A172 (cell line): ENCODE measurements around the gene JARID2. TPM values are rescaled to one million over a fixed set of nuclear protein-coding genes. Genes with fewer than 3 reads are reported as not detected.
A peak's percentile ranks its signal among the peaks of the same experiment; 100 is the strongest.

Experiments used
- DNase-seq: peaks from one replicate; pipeline ENCODE4 v3.0.0-alpha.2; 2015; ENCODE audit warnings: low spot score
- total RNA-seq: library from RNA; depleted of rRNA; stranded (reverse); fragments of >200 nt; shearing (Covaris generic); gene quantifications from 2 replicates; pipeline ENCODE4 v1.2.3, GENCODE V29; 2014

Gene JARID2
- total RNA-seq, 1 experiment from 2014 or later: 5.4 TPM

DNA sequence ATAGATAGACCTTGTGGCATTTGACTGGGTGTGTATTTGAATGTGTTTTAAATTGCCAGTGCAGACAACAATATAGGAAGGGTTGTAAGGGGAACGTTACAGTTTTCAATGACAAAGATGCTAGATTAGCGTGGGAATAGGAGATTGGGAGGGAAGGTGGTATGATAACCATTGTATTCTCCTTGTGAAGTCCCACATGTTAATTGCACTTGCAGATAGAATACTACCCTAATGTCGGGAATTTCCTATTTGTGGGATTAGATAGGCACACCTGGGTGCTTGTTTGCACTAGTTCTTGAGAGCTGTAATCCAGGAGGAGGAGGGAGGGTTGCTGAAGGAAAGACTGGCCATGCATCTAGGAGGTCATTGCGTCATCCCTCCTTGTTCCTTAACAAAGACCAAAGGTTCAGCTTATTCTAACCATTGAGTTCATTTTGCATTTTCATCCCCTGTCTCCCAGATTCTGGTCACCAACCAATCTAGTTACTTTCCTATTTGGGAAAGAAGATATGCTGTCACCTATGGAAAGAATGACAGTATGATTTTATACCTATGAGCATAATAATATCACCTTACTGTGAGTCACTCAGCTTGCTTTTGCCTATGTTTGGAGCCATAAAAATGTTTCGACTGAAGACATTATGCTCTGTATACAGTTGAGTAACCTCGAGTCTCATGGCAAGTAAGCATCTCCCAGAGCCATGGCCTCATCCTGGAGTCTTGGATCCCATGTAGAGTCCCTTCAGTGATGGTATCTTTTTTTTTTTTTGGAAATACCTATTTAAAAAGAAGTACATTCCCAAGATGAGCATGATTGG is 215.5 kb downstream of the JARID2 start:
- DNase-seq: no peak

DNA sequence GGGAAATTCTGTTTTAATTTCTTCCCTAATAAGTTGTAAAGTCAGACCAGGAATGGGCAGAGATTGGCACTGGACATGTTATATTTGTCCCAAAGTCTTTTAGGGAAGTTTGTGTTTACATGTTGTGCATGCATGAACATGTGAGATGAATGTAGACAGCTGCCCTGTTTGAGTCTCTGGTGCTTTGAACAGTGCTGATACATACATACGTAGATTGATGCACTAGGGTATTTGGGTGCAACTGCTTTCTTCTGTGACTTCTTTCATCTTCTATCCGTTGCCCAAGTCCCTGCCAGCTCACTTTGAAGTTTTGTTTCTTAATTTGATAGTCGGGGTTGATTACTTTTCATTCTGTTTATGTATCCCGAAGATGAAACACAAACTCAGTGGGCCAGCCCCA is 216.4 kb downstream of the JARID2 start:
- DNase-seq: no peak

DNA sequence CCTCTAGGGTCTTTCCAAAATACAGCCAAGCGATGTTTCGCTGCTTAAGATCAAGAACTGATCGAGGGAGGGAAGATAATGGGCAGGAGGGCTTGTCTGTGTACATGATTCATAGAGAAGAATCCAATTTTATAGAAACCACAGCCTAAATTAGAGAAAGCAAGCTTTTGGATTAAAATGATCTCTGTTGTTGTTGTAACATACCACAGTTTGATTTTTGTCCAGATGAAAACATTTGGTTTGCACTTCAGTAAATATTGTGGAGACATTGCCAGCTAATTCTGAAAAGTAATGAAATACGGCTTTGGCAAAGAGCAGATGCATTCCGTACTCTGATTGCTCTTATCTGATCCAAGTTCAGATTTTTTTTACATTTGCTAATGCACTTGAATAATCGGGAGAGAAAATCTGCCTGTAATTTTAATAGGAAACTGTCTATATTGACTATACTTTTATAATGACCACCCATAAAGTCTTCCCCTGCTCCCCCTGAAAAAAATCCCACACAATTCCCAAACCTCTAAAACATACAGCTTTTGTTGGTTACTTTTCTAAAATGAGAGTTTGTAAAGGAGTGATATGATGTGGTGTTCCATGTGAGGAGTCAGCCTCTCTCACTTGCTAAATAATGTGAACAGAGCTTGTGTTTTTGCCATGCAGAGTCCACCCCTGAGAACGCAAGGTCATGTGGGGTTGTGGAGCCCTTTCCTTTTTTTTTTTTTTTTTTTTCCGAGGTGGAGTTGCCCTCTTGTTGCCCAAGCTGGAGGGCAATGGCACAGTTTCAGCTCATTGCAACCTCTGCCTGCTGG is 217.1 kb downstream of the JARID2 start:
- peak; percentile 22 for DNase-seq

DNA sequence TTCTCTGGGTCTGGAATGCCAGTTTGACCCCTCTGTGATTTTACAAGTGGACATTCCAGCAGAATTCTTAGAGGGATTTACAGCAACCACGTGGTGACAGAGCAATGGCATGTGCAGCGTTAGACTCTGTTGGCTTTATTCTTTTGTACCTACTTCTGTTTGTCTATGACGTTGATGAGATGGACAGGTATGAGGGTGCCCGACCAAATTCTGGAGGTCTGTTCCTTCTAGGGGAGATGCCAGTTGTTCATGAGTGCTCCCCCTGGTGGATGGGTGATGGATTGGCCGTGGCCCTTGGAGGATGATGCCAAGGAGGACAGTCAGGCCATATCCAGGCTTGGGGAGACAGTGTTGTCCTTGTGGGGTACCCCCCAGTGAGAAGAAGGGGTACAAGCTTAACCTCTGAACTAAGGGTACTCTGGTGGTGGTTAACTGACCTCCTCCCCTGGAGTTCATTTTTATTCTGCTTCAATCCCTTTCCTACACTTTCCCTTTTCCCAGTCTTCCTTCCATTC is 218.4 kb downstream of the JARID2 start:
- DNase-seq: peak; percentile 21

DNA sequence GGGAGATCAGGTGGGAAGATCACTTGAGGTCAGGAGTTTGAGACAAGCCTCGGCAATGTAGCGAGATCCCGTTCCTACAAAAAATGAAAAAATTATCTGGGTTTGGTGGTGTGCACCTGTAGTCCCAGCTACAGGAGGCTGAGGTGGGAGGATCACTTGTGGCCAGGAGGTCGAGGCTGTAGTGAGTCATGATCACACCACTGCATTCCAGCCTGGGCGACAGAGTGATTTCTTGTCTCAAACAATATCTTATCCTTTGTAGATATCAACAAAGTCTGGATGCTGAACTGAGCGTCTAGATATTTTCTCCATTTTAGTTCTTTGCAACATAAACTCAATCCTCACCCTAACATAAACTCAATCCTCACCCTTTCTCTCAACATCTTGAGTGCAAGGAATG is 219.3 kb downstream of the JARID2 start:
- DNase-seq: peak; percentile 10

DNA sequence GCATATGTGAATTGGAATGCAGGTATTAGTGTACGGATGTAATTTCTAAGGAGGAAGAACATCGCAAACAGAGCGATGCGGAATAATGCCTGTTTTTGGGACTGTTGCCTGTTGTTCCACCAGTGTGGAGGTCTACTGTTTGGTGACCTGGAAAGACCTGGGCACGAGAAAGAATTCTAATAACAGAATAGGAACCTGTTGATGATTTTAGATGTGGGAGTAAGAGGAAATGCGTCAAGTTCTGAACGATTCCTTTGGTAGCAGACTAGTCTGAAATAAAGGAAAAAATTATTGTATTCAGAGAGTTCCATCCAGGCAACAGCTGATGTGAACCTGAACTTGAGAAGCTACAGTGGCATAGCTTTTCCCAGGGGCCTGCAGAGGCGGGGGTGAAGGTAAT is 224.9 kb downstream of the JARID2 start:
- DNase-seq: no peak

DNA sequence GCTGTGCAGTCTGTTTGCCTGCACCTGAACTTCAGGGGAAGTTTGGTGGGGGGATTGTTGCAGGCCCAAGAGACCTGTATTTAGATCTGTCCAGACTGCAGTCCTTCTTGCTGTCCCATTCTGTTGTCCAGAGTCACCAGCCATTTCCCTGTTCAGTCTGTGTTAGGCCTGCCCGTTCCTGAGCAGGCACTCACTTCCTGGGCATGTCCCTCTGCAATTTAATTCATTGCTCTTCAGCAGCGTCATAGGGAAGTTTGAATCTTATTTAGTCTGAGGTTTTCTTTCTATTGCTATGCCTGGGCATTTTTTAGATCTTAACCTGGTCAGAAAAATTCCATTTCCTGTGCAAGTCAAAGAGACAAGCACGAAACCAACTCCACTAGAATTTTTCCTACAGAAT is 226.8 kb downstream of the JARID2 start:
- DNase-seq: no peak

DNA sequence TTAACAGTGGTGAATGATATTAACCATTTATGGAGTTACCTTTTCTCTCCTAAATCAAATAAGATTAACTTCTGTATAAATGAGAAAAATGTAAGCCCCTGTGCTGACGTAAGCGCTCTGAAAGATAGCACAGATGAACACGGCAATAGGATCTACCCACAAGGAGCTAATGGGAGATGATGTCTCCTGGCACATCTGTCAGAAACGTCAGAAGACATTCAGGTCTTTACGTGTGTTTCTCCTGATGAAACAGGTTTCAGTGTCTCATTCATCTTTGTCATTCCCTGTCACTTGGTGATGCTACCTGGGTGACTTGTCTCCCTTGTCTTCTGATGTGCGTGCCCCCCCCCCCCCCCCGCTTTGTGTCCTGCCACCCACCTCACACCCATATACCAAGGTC is 227.3 kb downstream of the JARID2 start:
- DNase-seq: no peak

DNA sequence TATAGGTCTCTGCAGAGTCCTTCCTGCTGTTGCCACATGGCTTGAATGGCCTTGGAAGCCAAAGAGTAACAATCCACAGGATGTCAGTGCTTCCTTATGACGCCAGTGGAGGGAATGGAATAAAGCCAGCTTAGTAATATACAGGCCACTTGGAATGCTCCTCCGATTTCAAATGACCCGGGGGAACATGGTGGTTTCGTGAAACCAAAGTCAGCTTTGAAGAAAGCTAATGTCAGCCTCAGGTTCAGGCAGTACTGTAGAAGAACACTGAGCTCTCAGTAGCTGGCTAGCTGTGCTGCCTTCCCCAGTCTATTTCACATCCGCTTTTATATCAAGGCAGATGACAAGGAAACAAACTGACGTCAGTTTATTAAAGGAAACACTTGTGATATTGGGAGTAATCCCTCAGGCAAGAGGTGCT is 227.9 kb downstream of the JARID2 start:
- DNase-seq: no peak

DNA sequence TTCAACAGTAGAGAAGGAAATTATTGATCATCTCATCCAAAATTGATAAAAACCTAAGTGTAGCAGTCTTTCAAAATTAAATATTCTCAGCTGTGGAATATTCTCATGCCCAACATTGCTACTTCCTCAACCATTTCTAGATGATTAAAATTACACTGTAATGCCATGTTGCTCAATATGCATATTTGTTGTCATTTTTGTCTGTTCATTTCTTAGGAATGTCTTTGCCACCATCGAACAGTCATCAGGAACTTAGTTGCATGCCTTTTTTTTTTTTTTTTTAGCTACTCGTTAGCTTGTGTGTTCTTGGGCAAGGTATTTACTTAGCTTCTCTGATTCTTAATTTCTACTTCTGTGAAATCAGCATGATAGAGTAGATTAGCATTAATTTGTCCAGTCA is 228.3 kb downstream of the JARID2 start:
- DNase-seq: no peak

DNA sequence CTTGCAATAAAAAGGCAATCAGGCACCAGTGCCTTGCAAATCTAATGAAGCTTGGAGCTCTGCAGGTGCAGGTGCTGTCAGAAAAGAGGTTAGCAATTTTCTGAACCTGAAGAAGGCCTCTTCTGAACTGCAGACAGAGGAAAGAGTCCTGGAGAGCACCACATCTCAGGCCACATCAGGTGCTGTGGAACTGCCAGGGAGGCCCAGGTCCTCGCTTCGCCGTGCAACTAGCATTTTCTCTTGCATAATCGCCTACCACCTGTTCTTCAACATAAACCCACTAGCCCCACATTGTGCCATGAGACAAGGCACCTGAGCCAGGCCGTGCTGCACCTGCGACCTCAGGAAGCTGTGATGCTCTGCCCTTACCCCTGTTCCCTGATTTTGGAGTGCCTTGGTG is 229.4 kb downstream of the JARID2 start:
- DNase-seq: no peak

DNA sequence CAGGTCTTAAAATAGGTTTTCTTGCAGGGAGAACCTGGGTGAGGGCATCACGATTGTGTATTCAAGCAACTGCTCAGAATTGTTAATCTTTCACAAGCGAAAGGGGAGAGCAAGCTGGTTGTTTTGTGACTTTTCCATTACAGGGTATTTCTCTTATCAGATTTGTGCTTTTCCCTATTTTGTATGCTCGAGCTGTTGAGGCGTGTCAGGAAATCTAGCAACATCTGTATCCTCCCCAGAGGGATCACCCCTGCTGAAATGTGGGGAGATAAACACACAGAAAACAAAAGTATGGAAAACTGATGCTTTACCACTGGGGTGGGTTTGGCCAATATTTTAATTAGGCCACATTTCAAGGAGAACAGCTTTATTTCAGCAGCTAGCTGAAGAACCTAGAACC is 230.0 kb downstream of the JARID2 start:
- no peak for DNase-seq

DNA sequence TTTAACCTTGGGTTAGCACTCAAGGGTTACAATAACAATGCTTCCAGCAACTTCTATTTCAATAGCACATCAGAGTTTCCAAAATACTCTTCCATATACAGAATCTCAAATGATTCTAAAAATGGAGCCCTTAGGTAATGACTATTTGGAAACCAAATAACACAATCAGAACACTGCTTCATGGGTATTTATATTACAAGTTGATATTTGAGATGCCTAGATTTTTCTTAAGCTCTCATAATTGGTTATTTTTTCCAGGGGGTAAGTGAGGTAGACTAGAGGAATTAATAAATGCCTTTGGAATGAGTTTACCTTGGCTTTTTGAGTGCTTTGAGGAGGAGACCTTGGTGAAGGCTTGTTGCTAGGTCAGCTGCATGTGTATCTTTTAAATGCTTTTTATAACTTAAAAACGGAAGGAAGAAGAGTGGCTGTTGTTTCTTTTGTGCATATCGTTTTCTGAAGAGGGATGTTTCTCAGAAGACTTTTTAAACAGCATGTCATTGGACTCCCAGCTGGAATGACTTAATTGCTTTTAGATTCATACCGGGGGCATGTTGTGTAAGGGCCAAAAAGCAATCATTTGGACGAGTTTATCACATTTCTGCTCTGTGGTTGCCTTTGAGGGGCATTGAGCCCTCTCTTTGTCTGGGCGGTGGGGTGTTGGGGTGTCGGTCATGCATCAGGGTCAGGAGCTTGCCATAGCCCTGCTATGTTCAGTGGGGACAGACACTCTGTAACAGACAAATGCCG is 230.9 kb downstream of the JARID2 start:
- no peak for DNase-seq

DNA sequence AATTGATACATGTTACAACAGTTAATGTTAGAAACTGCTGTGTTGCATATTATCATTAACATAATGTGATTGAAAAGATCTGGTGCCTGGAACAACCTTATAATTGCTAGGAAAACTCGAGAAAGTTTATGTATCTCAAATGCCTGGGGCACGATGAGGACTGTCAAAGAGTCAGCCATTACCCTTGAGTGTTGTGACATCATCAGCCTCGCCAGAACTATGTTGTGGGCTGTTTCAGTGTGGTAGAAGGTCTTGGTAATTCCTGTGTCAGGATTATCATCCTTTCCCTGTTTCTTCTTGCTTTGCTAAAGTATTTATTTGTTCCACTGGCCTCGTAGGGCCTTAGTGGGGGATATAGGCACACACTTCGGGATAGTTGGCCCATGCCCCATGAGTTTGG is 231.9 kb downstream of the JARID2 start:
- no peak for DNase-seq

DNA sequence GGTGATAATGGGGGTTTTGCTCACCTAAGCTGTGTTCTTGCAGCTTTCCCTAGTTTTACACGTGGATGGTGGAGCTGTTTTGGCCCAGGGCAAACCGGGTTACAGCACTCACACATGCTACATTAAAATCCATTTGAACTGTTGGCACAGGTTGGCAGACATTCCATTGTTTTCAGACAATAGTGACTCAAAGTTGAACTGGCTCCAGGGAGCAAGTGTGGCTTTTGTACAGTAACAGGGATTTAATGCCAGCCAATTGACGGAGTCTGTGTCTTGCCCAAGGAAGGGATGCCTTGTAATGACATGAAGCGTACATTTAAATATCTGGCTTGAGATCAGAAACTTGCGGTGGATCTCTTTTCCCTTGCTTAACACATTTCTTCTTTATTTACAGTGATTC is 233.9 kb downstream of the JARID2 start:
- DNase-seq: peak; percentile 48

DNA sequence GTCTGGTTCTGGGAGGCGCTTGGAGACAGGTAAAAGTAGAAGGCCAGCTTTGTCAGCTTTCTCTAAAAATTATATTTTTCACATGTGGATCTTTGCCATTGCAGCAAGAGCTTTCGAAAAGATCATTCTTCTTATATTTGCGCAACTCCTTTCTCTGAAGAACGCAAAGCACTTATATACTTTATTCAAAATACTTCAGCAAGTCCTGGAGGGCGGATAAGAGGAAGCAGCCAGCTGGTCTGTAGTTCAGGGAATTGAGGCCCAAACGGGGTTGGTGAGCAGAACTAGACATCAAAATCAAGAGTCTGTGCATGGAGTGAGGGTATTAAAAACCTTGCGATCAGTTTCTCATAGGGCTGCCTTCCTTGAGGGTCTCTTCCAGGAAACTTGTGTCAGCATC is 234.7 kb downstream of the JARID2 start:
- no peak for DNase-seq

DNA sequence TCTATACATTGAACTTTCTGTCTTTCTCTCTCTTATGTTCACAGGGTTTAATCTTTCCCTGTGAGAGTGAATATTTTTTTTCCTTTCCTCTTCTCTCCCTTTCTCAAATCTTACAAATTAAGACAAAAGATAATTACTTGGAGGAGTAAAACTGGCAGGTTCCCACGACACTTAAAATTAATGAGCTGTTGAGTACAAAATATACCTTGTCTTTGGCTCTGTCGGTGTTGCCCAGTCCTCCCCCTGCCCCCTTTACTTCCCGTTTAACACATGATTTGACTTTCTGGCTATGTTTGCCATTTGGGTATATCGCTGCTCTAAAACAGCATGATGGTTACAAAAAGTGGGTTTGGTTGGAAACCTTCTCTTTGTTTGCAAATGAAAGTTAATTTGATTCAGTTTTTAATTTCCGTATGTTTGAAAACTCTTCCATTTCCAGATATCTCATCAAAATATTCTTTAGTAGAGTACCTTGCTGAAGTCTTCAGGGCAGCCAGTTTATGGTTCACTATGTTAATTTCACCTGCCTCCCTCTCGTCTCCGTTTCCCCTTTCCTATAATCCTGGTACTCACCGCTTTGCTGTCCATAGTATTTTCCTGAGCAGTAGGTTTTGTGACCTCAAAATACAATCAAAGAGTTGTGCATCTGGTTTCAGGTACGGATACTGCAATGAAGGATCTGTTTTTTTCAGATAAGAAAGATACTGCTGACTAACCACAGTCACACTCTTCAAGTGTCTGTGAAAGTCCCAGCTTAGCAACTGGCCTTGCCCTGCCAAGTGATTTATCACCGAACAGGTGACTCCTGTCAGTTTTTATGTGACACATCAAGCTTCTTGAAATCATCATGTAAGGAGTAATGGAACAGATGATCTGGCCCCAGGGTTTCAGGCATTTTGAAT is 235.8 kb downstream of the JARID2 start:
- no peak for DNase-seq

DNA sequence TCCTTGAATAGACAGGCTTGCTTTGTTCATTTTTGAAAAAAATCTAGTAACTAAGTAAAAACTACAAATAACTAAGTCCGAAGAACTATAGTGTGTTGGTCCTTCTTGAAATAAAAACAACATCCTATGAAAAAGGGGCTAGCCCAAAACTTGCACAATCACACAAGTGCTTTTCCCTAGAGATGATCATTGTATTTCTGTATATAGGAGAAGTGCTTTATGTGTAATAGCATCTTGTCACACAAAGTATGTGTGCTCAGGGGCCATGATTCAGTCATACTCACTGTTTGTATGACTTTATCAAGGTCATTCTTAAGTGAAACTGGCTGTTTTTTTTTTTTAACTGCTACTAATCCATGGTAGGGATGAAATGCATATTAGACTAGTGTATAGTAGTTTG is 237.2 kb downstream of the JARID2 start:
- DNase-seq: no peak

DNA sequence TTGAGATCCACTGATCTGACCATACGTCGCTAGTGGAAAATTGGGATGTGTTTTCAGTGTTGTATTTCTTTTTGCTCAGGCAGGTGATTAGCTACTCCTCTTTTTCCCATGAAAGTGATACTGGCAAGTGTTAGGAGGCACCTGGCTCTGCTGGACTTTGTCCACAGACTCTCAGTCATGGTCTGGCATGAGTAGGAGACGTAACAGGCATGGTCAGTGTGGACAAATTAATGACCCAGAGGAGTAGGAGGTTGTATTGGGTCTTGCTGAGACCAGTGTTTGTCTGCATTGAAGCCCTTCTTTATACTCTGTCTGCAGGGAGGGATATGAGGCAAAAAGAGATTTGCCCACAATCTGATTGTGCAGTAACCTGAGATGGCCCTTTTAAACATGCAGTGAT is 238.3 kb downstream of the JARID2 start:
- no peak for DNase-seq

DNA sequence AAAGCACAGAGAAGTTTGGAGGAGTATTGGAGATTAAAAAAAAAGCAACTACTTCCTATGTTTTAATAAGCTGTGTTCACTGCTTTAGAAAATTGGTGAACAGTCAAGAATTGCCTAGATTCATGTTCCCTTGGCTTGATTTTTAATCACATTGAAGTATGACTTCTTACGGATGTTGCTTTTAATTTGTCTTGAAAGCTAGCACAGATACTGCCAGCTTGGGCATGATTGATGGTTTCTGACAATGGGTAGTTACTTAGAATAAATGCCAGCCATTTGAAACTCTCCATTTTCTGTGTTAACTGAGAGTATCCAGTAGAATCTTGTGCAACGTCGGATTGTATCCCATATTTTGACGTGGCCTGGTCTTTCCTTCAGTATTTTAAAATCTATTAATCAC is 239.0 kb downstream of the JARID2 start:
- no peak for DNase-seq

DNA sequence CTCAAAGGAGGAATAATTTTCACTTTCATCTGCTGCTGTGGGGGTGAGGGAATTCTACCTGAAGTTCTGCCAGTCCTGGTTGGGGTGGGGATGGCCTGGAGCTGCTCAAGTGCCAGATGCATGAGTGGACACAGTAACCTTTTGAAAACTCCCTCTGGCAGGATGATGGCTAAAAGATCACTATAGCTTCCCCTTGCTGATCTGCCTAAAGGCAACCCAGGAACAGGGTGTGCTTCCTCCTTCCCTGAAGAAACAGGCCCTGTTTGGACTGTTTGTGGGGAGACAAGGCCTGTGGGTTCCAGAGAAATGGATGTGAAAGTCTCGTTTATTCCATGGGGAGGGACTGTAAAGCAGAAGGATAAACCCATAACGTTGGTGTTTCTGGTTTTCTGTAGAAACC is 240.1 kb downstream of the JARID2 start:
- no peak for DNase-seq
